ENCODE measurements around the gene HOXD3.

GRCh38 chr2:176110415-176111308, 46.4 kb upstream of the HOXD3 start:
- no peak for TF ChIP-seq CTCF (IDR thresholded peaks at IDR 0.05 in 4 of 5, conservative IDR thresholded peaks at IDR 0.05 in 1 of 5)
- TF ChIP-seq POLR2A (IDR thresholded peaks at IDR 0.05), result no peak
